HepG2 (cell line): ENCODE measurements around the gene NAPB. TPM values are rescaled to one million over a fixed set of nuclear protein-coding genes. Genes with fewer than 3 reads are reported as not detected.
A peak's percentile ranks its signal among the peaks of the same experiment; 100 is the strongest.

Experiments used
- ASH2L ChIP-seq: fragments of 300-600, 200-600 bp; sonication (generic); IDR thresholded peaks from 2 replicates; pipeline ENCODE4 v1.7.0; 2017; ENCODE audit warnings: low read depth, mild to moderate bottlenecking, moderate library complexity, mixed read lengths, low read length; ENCODE audit not compliant: insufficient read length
- CSRNP1 ChIP-seq: sonication (generic); formaldehyde crosslinking; IDR thresholded peaks from 2 replicates; pipeline ENCODE4 v1.8.1; 2023; ENCODE audit warnings: mild to moderate bottlenecking, missing genetic modification reagents
- FOXP1 ChIP-seq, 2 experiments: fragments of 450-650 bp in 1 of 2; IDR thresholded peaks; 2 replicates each; pipeline ENCODE4 v1.6.1; 2017 to 2018; ENCODE audit warnings: antibody characterized with exemption in 1 of 2
- HNRNPL ChIP-seq: fragments of 200-400 bp; formaldehyde crosslinking; IDR thresholded peaks from 2 replicates; pipeline ENCODE4 v1.6.1; 2017; ENCODE audit warnings: mild to moderate bottlenecking, low read depth, low read length
- JUND ChIP-seq: sonication (generic); formaldehyde crosslinking; IDR thresholded peaks from 2 replicates; pipeline ENCODE4 v1.8.0; 2022; ENCODE audit warnings: mild to moderate bottlenecking, missing genetic modification reagents
- KAT8 ChIP-seq: IDR thresholded peaks from 2 replicates; pipeline ENCODE4 v1.6.1; 2016; ENCODE audit warnings: missing genetic modification reagents, missing compliant biosample characterization
- LBX2 ChIP-seq: sonication (generic); formaldehyde crosslinking; IDR thresholded peaks from 2 replicates; pipeline ENCODE4 v1.5.0; 2020; ENCODE audit warnings: missing genetic modification reagents, mild to moderate bottlenecking, borderline replicate concordance
- MAFK ChIP-seq, 2 experiments: IDR thresholded peaks in 1 of 2; conservative IDR thresholded peaks in 1 of 2; 2 replicates each; pipeline ENCODE4 v1.6.1; 2011; ENCODE audit warnings: improper control_type of control experiment in 2 of 2, low read length in 2 of 2
- MED8 ChIP-seq: sonication (generic); formaldehyde crosslinking; IDR thresholded peaks from 2 replicates; pipeline ENCODE4 v1.8.1; 2023; ENCODE audit warnings: mild to moderate bottlenecking, missing genetic modification reagents; ENCODE audit not compliant: insufficient replicate concordance
- MIER3 ChIP-seq: IDR thresholded peaks from 2 replicates; pipeline ENCODE4 v1.6.1; 2016; ENCODE audit warnings: missing compliant biosample characterization, borderline replicate concordance
- TBX2 ChIP-seq: sonication (generic); formaldehyde crosslinking; IDR thresholded peaks from 2 replicates; pipeline ENCODE4 v1.5.0; 2020; ENCODE audit warnings: missing genetic modification reagents, mild to moderate bottlenecking, borderline replicate concordance
- ZBTB7B ChIP-seq: sonication (generic); formaldehyde crosslinking; IDR thresholded peaks from 2 replicates; pipeline ENCODE4 v1.4.0; 2020; ENCODE audit warnings: missing genetic modification reagents
- ZFP37 ChIP-seq: sonication (generic); formaldehyde crosslinking; IDR thresholded peaks from 2 replicates; pipeline ENCODE4 v1.4.0; 2020; ENCODE audit warnings: missing genetic modification reagents, borderline replicate concordance
- ZNF260 ChIP-seq: sonication (generic); formaldehyde crosslinking; IDR thresholded peaks from 2 replicates; pipeline ENCODE4 v1.4.0; 2020; ENCODE audit warnings: missing genetic modification reagents, low read depth, mild to moderate bottlenecking, borderline replicate concordance
- ZNF333 ChIP-seq: sonication (generic); formaldehyde crosslinking; IDR thresholded peaks from 2 replicates; pipeline ENCODE4 v1.4.0; 2020; ENCODE audit warnings: mild to moderate bottlenecking, missing genetic modification reagents, borderline replicate concordance
- ZNF33B ChIP-seq: sonication (generic); formaldehyde crosslinking; IDR thresholded peaks from 2 replicates; pipeline ENCODE4 v1.5.1; 2020; ENCODE audit warnings: mild to moderate bottlenecking, missing genetic modification reagents
- ZNF407 ChIP-seq: sonication (generic); formaldehyde crosslinking; IDR thresholded peaks from one replicate; pipeline ENCODE4 v1.5.1; 2020; ENCODE audit warnings: mild to moderate bottlenecking, missing genetic modification reagents; ENCODE audit errors: not compliant biosample characterization
- ZNF570 ChIP-seq: sonication (generic); formaldehyde crosslinking; IDR thresholded peaks from 2 replicates; pipeline ENCODE4 v1.4.0; 2020; ENCODE audit warnings: mild to moderate bottlenecking, missing genetic modification reagents, borderline replicate concordance
- polyA plus RNA-seq, 8 experiments: library from polyadenylated mRNA; depleted of rRNA in 3 of 8; stranded (reverse) in 7 of 8; unstranded in 1 of 8; fragments of >200 nt; fragmentation: Illumina TruSeq in 4 of 8; extraction: Trizol in 4 of 8; gene quantifications; 2 replicates each; pipeline versions ENCODE4 v1.2.1 to v1.2.3, GENCODE V29; 2011 to 2016; ENCODE audit warnings: low read depth in 4 of 8, missing spikeins in 1 of 8, mixed read lengths in 1 of 8; ENCODE audit not compliant: insufficient read depth in 1 of 8
- total RNA-seq, 5 experiments: library from RNA; depleted of rRNA; stranded (reverse); fragments of >200 nt; fragmentation: Illumina TruSeq; extraction: Trizol; gene quantifications; 2 replicates each; pipeline ENCODE4 v1.2.3, GENCODE V29; 2016; ENCODE audit warnings: low read depth in 1 of 5

The NAPB gene
- total and polyA plus RNA-seq, 2 of the 13 experiments (the other 11 are each of a cell fraction or from before 2014, with no cell fraction given) = 15.2 to 16.1 TPM

GRCh38 chr20:23361476-23362391, 59.6 kb downstream of the NAPB start, which contains the start of gene GZF1 (continued):
- no peak for TF ChIP-seq FOXP1 (IDR thresholded peaks at IDR 0.05)
- TF ChIP-seq FOXP1 (CRISPR knock-in tag; IDR thresholded peaks at IDR 0.05) = peak; percentile 60
- peak; percentile 99 for TF ChIP-seq ZNF407 (CRISPR knock-in tag)
- TF ChIP-seq MED8 (CRISPR knock-in tag) = peak; percentile 94
- TF ChIP-seq KAT8 (CRISPR knock-in tag) = peak; percentile 98
- TF ChIP-seq ZNF333 = peak; percentile 97
- TF ChIP-seq ZFP37 (CRISPR knock-in tag) = peak; percentile 85
- TF ChIP-seq ZNF33B (CRISPR knock-in tag) = peak; percentile 89; the same call in 1 of the 2 replicates
- TF ChIP-seq TBX2 (CRISPR knock-in tag) = peak; percentile 99
- peak; percentile 90; the same call in 1 of the 2 replicates for TF ChIP-seq CSRNP1 (CRISPR knock-in tag)
- peak in 1 of 2 experiments; percentile 38; a peak in 2 of 4 replicates for TF ChIP-seq MAFK (conservative IDR thresholded peaks at IDR 0.05 in 1 of 2, IDR thresholded peaks at IDR 0.05 in 1 of 2; ENCODE audit: low read length in 2 of 2)
- TF ChIP-seq ASH2L = peak; percentile 90
- peak; percentile 97 for TF ChIP-seq JUND
- no peak for TF ChIP-seq ZNF260 (CRISPR knock-in tag)
- peak; percentile 81 for TF ChIP-seq HNRNPL
- TF ChIP-seq ZBTB7B (CRISPR knock-in tag) = peak; percentile 94
- TF ChIP-seq LBX2 (CRISPR knock-in tag) = peak; percentile 94
- TF ChIP-seq ZNF570 (CRISPR knock-in tag) = peak; percentile 95
- TF ChIP-seq MIER3 (CRISPR knock-in tag) = peak; percentile 97; the same call in 1 of the 2 replicates
